K562 (cell line): Measurements from ENCODE around the gene CD274. TPM values are rescaled to one million over a fixed set of nuclear protein-coding genes. Genes with fewer than 3 reads are reported as not detected.

Source experiments
- ARID3B ChIP-seq: fragments of 250-450 bp; sonication (Bioruptor Pico); IDR thresholded peaks from 2 replicates; pipeline ENCODE4 v1.4.0; 2020; ENCODE audit warnings: borderline replicate concordance
- ETS1 ChIP-seq: conservative IDR thresholded peaks from 2 replicates; pipeline ENCODE4 v1.6.1; 2011; ENCODE audit warnings: low read depth, mild to moderate bottlenecking, low read length; ENCODE audit not compliant: control insufficient read depth
- FOXP1 ChIP-seq: sonication (generic); formaldehyde crosslinking; IDR thresholded peaks from 2 replicates; pipeline ENCODE4 v1.8.0; 2022; ENCODE audit warnings: mild to moderate bottlenecking, missing genetic modification reagents
- HBP1 ChIP-seq: fragments of 450-650 bp; formaldehyde crosslinking; IDR thresholded peaks from 2 replicates; pipeline ENCODE4 v1.4.0; 2022; ENCODE audit warnings: missing genetic modification characterization
- HDAC2 ChIP-seq: fragments of 450-650 bp; IDR thresholded peaks from 2 replicates; pipeline ENCODE4 v1.6.1; 2016; ENCODE audit warnings: mild to moderate bottlenecking
- NR2C1 ChIP-seq, 2 experiments: fragments of 450-650 bp; IDR thresholded peaks; 2 replicates each; pipeline ENCODE4 v1.6.1; 2017; ENCODE audit warnings: mild to moderate bottlenecking in 2 of 2, antibody characterized with exemption in 1 of 2, inconsistent platforms in 1 of 2, missing compliant biosample characterization in 1 of 2, missing genetic modification characterization in 1 of 2
- ZNF584 ChIP-seq: fragments of 200-800 bp; sonication (Bioruptor generic); IDR thresholded peaks from 2 replicates; pipeline ENCODE4 v1.6.1; 2016; ENCODE audit warnings: low read depth, mild to moderate bottlenecking, missing genetic modification characterization, missing compliant biosample characterization
- ZNF609 ChIP-seq: sonication (generic); formaldehyde crosslinking; IDR thresholded peaks from 2 replicates; pipeline ENCODE4 v1.8.1; 2023; ENCODE audit warnings: missing genetic modification reagents, mild to moderate bottlenecking, borderline replicate concordance
- polyA plus RNA-seq, 8 experiments: library from polyadenylated mRNA; depleted of rRNA in 4 of 8; stranded (reverse) in 5 of 8; unstranded in 3 of 8; fragments of >200 nt; fragmentation: Nextera tagmentation in 2 of 8; fragmentation: Illumina TruSeq in 1 of 8; extraction: Ambion mirVana in 2 of 8; extraction: Trizol in 1 of 8; gene quantifications; 2 replicates each; pipeline versions ENCODE4 v1.2.1 to v1.2.3, GENCODE V29; 2011 to 2014; ENCODE audit warnings: inconsistent platforms in 1 of 8, missing spikeins in 1 of 8
- total RNA-seq, 7 experiments: library from RNA; depleted of rRNA in 6 of 7; stranded (reverse); fragments of >200 nt in 6 of 7; fragmentation: Illumina TruSeq in 2 of 7; extraction: Trizol in 2 of 7; gene quantifications; 2 replicates each; pipeline versions ENCODE4 v1.2.1 to v1.2.3, GENCODE V29; 2011 to 2021; ENCODE audit warnings: low replicate concordance in 1 of 7

CD274 gene
- total and polyA plus RNA-seq, 9 of the 15 experiments (the other 6 are each of a cell fraction or from before 2014, with no cell fraction given), result 0.07 to 0.51 (median 0.30) TPM; not detected in 1

- TF ChIP-seq HBP1 (CRISPR knock-in tag), result no peak
- TF ChIP-seq NR2C1 (IDR thresholded peaks at IDR 0.05), result peak; percentile 95
- peak; percentile 93 for TF ChIP-seq NR2C1 (tag; IDR thresholded peaks at IDR 0.05)
- TF ChIP-seq ZNF609, result no peak
- no peak for TF ChIP-seq FOXP1 (CRISPR knock-in tag)
- TF ChIP-seq ETS1, result no peak
- TF ChIP-seq ZNF584 (CRISPR knock-in tag), result no peak
- no peak for TF ChIP-seq HDAC2
- TF ChIP-seq ARID3B (CRISPR knock-in tag), result no peak
These were observed 12.8 kb upstream of the CD274 start, which contains the start of gene PLGRKT (continued) for GRCh38 chr9:5437254-5438216.
